Left lung (tissue), 10 donors: ENCODE results near the gene TMEM30B. TPM values are rescaled to one million over a fixed set of nuclear protein-coding genes. Genes with fewer than 3 reads are reported as not detected.
A peak's percentile ranks its signal among the peaks of the same experiment; 100 is the strongest.

Experiments used
- ATAC-seq: fragments of 200-7000 bp; cut with Tn5 transposase; one replicate; pipeline ENCODE4 v1.9.1; 2020; ENCODE audit warnings: moderate library complexity
- DNase-seq, 4 donors: peaks; one replicate each; pipeline ENCODE4 v3.0.0-alpha.2; 2013 to 2020
- H3K27ac ChIP-seq, 2 donors: fragments of 200-600 bp; sonication (generic) in 1 of 2; one replicate each; pipeline versions ENCODE4 v1.5.0 to v1.8.0; 2020 to 2021
- H3K27me3 ChIP-seq, 2 donors: fragments of 200-600 bp; sonication (generic) in 1 of 2; one replicate each; pipeline versions ENCODE4 v1.5.0 to v1.8.0; 2020 to 2021
- H3K36me3 ChIP-seq, 2 donors: fragments of 200-600 bp; sonication (generic) in 1 of 2; one replicate each; pipeline versions ENCODE4 v1.5.0 to v1.8.0; 2020 to 2021
- H3K4me1 ChIP-seq, 2 donors: fragments of 200-600 bp; one replicate each; pipeline ENCODE4 v1.8.0; 2021
- H3K4me3 ChIP-seq, 2 donors: fragments of 200-600 bp; sonication (generic) in 1 of 2; one replicate each; pipeline versions ENCODE4 v1.5.0 to v1.8.0; 2020 to 2021; ENCODE audit warnings: mild to moderate bottlenecking in 1 of 2
- H3K9me3 ChIP-seq, 2 donors: fragments of 200-600 bp; sonication (generic) in 1 of 2; one replicate each; pipeline versions ENCODE4 v1.5.0 to v1.8.0; 2020 to 2021
- intact Hi-C, 2 donors: fragments of 100-400 bp; cut with DNase I; formaldehyde crosslinking; loops; one replicate each; pipeline versions ENCODE4 v1.11.2 to v1.14.2; 2022
- polyA plus RNA-seq, 6 donors: library from polyadenylated mRNA; unstranded; fragments of 120-200 nt; gene quantifications; one replicate each; pipeline ENCODE4 v1.2.1, GENCODE V29; 2013; ENCODE audit not compliant: insufficient read length in 6 of 6
- total RNA-seq, 2 donors: library from RNA; stranded (reverse); fragmentation: NEBNext Ultra II Directional; extraction: Animal tissue kit (Norgen Biotek cat#: 25700); gene quantifications; one replicate each; pipeline ENCODE4 v1.2.1, GENCODE V29; 2021
- TF ChIP-seq, protein P1 (sequence below), 2 donors: fragments of 200-600 bp; sonication (generic) in 1 of 2; IDR thresholded peaks; one replicate each; pipeline versions ENCODE4 v1.5.0 to v1.8.0; 2021; ENCODE audit warnings: antibody characterized with exemption in 2 of 2
- donor health status: DM: no; HTN: yes; CAD: no.
- donor health status: DM: no; HTN: no; CAD: no.

TMEM30B gene
- total and polyA plus RNA-seq, 8 donors: 15.7 to 23.0 (median 20.0) TPM

- DNase-seq (no peak), ATAC-seq (no peak)
- peaks cover 3 to 36% of the 10 kb centered on the region in 2 donors for H3K4me1 ChIP-seq
- H3K27ac ChIP-seq: peak overlapping the region in 1 of 2 donors; percentile 85
- intact Hi-C loops: loop anchor here in 1 of 2 donors (10.0 kb wide), 1 partner anchor 111 kb away; no protein-coding TSS in a partner anchor
- no peaks in the 10 kb centered on the region for H3K36me3 ChIP-seq
- H3K4me3 ChIP-seq: peak overlapping the region in 1 of 2 donors; percentile 72
- peaks cover 0 to 25% of the 10 kb centered on the region in 2 donors for H3K27me3 ChIP-seq
- no peaks in the 10 kb centered on the region for H3K9me3 ChIP-seq
- TF ChIP-seq, protein P1, sequence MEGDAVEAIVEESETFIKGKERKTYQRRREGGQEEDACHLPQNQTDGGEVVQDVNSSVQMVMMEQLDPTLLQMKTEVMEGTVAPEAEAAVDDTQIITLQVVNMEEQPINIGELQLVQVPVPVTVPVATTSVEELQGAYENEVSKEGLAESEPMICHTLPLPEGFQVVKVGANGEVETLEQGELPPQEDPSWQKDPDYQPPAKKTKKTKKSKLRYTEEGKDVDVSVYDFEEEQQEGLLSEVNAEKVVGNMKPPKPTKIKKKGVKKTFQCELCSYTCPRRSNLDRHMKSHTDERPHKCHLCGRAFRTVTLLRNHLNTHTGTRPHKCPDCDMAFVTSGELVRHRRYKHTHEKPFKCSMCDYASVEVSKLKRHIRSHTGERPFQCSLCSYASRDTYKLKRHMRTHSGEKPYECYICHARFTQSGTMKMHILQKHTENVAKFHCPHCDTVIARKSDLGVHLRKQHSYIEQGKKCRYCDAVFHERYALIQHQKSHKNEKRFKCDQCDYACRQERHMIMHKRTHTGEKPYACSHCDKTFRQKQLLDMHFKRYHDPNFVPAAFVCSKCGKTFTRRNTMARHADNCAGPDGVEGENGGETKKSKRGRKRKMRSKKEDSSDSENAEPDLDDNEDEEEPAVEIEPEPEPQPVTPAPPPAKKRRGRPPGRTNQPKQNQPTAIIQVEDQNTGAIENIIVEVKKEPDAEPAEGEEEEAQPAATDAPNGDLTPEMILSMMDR (IDR thresholded peaks at IDR 0.05): no peak
Measured at GRCh38 chr14:61323970-61324369, 42.8 kb upstream of the TMEM30B start.

DNA sequence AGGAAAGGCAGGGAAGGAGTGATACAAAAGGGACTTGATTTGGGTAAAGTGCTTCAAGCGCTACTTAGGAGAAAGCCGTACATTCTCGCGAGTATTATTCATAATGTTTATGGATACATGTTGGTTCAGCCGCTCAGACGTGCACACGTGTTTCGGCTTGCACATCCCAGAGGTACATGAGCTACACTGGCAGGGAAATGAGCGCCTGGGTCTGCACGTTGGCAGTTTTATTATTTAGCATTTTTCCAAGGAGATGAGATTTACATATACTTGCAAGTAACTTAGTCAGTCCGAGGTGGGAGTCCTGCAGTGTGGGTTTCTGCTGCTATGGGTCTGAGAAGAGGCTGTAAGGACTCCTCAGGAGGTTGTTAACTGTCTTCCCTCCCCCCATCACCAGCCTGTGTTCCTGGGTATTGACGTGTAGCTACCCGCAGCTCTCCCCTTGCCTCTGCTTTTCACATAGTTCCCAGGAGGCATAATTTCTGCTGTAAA, 41.7 kb upstream of the TMEM30B start:
- Histone ChIP-seq H3K9me3 (no peaks in the 10 kb centered on the region), H3K27me3 (peaks cover 0 to 25% of the 10 kb centered on the region in 2 donors), H3K27ac (peak overlapping the region; percentile 66 to 85), H3K4me1 (peaks cover 3 to 27% of the 10 kb centered on the region in 2 donors), H3K4me3 (peak overlapping the region; percentile 65 to 72), H3K36me3 (no peaks in the 10 kb centered on the region)
- TF ChIP-seq, protein P1 (IDR thresholded peaks at IDR 0.05): no peak
- peak; percentile 51 for ATAC-seq
- intact Hi-C loops: loop anchor here in 1 of 2 donors (10.0 kb wide), 1 partner anchor 112 kb away; no protein-coding TSS in a partner anchor
- no peak for DNase-seq

DNA sequence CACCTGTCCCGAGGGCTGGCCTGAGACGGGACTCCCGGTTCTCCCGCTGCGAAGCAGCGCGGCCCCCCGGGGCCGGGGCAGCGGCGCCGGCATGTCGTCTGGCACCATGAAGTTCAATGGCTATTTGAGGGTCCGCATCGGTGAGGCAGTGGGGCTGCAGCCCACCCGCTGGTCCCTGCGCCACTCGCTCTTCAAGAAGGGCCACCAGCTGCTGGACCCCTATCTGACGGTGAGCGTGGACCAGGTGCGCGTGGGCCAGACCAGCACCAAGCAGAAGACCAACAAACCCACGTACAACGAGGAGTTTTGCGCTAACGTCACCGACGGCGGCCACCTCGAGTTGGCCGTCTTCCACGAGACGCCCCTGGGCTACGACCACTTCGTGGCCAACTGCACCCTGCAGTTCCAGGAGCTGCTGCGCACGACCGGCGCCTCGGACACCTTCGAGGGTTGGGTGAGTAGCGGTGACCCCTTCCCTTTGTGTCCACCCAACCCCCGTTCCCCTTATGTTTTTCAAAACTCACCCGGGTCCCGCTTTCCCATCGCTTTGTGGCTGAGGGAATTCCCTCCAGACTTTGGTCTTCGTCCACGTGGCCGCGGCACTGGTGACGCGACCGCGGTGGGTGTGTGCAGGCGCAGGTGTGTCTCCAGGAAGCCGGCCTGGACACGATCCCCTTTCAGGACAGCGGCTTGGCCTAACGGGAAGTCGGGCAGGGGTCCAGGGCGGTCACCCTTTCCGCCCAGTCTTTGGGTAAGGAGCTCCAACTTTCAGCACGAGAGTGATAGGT, 41.1 kb upstream of the TMEM30B start:
- H3K4me1 ChIP-seq: peaks cover 3 to 24% of the 10 kb centered on the region in 2 donors
- ATAC-seq (peak; percentile 66), DNase-seq (peak; percentile 33 to 86 (median 62))
- TF ChIP-seq, protein P1 (IDR thresholded peaks at IDR 0.05): no peak
- no peaks in the 10 kb centered on the region for H3K9me3 ChIP-seq
- no peaks in the 10 kb centered on the region for H3K36me3 ChIP-seq
- peaks cover 0 to 25% of the 10 kb centered on the region in 2 donors for H3K27me3 ChIP-seq
- peak overlapping the region; percentile 66 to 85 for H3K27ac ChIP-seq
- H3K4me3 ChIP-seq: peak overlapping the region; percentile 65 to 72
- intact Hi-C loops: loop anchor here in 1 of 2 donors (10.0 kb wide), 1 partner anchor 113 kb away; no protein-coding TSS in a partner anchor

DNA sequence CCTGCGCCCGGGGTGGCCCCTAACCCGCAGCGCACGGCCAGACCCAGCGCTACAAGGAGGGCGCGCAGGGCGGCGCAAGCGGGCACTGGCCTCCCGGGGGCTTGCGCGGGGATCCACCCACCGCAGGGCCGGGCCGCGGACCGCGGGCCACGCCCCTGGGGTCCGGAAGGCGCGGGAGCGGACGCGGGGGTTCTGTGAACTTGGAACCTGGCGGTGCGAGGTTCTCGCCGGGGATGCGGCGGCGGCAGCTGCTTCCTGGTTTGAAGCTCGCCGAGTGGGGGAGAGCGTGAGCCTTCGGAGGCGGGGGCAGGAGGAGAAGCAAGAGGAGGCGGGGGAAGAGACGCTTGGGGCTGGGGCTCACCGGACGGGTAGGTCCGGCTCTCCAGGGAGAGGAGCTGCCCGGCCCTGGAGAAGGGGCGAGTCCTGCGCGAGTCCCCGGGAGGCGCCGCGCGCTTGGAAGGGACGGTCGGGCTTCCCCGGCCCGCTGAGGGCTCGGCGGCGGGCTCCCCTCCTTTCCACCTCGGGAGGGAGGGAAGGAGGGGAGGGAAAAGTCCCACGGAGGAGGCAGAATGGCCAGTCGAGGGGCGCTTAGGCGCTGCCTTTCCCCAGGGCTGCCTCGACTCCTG, 40.4 kb upstream of the TMEM30B start, which contains the start of gene PRKCH:
PRKCH (plus strand) TSS at position 195 of the 626 bp plus-strand sequence. CDS start 523 bp downstream, outside the sequence.
- H3K9me3 ChIP-seq: no peaks in the 10 kb centered on the region
- intact Hi-C loops: loop anchor here in 1 of 2 donors (10.0 kb wide), 1 partner anchor 113 kb away; no protein-coding TSS in a partner anchor
- peak; percentile 44 to 94 (median 82) for DNase-seq
- peak; percentile 87 for ATAC-seq
- H3K36me3 ChIP-seq: no peaks in the 10 kb centered on the region
- TF ChIP-seq, protein P1 (IDR thresholded peaks at IDR 0.05): no peak
- H3K27me3 ChIP-seq: peaks cover 0 to 25% of the 10 kb centered on the region in 2 donors
- peak within 1 kb of the TSS; percentile 66 to 85 for H3K27ac ChIP-seq
- peak within 1 kb of the TSS; percentile 65 to 72 for H3K4me3 ChIP-seq
- H3K4me1 ChIP-seq: peaks cover 3 to 16% of the 10 kb centered on the region in 2 donors
